KOPT-K1 (cell line): ENCODE measurements around the gene GOLGB1.

Experiments used
- H3K27ac ChIP-seq: fragments of 200-600 bp; sonication (generic); 2 replicates; pipeline ENCODE4 v1.5.1; 2016; ENCODE audit warnings: antibody characterized with exemption, mild to moderate bottlenecking, low read depth, low read length; ENCODE audit not compliant: poor library complexity, severe bottlenecking
- H3K36me3 ChIP-seq: fragments of 200-600 bp; sonication (generic); 2 replicates; pipeline ENCODE4 v1.5.1; 2017; ENCODE audit warnings: antibody characterized with exemption, mild to moderate bottlenecking, low read length, moderate library complexity; ENCODE audit not compliant: insufficient read depth
- H3K9me3 ChIP-seq: fragments of 200-600 bp; sonication (generic); 2 replicates; pipeline ENCODE4 v1.5.1; 2017; ENCODE audit warnings: antibody characterized with exemption, low read length, mild to moderate bottlenecking; ENCODE audit not compliant: insufficient read depth, poor library complexity, severe bottlenecking

Gene GOLGB1

DNA sequence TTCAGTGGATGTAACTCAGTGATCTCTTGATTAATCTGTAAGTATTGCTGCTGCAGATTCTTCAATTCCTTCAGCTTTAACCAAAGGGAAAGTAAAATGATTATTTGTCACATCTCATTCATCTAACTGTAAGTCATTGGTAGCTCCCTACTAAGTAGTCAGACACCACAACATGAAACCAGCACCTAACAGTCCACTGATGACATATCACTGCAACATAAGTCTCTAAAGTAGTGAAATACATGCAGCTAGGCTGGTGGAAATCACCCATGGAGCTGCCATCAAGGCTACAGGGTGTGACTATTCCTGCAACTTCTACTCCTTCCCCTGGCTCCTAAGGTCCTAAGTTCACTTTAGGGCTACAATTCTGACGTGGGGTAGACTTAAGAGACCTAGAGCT is 67.7 kb downstream of the GOLGB1 start:
- Histone ChIP-seq H3K9me3 (peaks cover 13% of the 10 kb centered on the region), H3K27ac (no peak overlapping the region), H3K36me3 (peaks cover 53% of the 10 kb centered on the region)

DNA sequence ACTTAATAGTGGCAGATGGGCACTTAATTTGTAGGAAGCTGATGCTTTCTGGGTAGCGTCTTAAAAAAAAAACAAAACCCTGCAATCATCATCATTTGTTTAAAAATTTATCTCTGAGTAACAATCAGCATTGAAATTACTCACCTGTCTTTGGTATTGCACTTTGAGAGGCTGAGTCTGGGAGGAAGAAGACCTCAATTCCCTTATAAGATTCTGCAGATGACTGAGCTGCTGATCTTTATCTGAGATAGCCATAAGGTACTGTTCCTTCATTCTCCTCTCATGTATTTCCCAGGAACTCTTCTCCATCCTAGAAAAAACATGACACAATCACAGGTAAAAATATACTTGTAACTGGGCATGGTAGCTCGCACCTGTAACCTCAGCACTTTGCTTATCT is 72.4 kb downstream of the GOLGB1 start:
- no peaks in the 10 kb centered on the region for H3K9me3 ChIP-seq
- H3K36me3 ChIP-seq = peaks cover 88% of the 10 kb centered on the region
- H3K27ac ChIP-seq = no peak overlapping the region

DNA sequence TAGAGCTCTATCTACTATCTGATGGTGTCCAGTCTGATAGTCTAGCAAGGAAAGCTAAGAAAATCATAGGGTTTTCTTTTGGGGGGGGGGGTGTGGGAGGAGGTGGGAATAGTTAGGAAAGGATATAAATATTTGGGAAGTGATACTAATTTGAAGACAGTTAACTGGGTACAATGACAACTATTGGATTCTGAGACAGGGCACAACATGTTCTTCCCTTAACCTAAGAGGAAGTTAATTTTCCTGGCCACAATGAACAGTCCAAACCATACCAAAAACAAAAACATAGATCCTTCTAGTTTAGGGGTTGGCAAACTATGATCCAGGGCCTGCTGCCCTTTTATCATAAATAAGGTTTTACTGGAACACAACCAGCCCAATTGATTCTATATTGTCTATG is 78.9 kb downstream of the GOLGB1 start:
- peaks cover 83% of the 10 kb centered on the region for H3K36me3 ChIP-seq
- no peak overlapping the region for H3K27ac ChIP-seq
- no peaks in the 10 kb centered on the region for H3K9me3 ChIP-seq

DNA sequence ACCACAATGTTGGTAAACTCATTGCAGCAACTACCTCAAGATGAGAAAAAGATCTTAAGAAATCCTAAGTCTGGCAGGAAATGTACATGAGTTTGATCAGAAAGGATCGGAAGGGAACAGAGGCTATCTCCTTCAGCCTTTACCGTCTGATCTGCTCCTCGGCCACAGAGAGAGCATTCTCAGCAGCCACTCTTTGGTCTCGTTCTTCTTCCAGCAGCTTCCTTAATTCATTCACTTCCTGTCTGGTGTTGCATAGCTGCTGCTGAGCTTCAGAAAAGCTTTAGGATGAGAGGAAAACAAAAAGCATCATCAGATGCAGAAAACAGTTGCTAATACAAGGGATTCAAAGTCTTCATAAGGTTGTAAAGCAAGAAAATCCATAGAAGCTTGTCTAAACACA is 82.2 kb downstream of the GOLGB1 start:
- Histone ChIP-seq H3K36me3 (peaks cover 83% of the 10 kb centered on the region), H3K27ac (no peak overlapping the region), H3K9me3 (no peaks in the 10 kb centered on the region)

DNA sequence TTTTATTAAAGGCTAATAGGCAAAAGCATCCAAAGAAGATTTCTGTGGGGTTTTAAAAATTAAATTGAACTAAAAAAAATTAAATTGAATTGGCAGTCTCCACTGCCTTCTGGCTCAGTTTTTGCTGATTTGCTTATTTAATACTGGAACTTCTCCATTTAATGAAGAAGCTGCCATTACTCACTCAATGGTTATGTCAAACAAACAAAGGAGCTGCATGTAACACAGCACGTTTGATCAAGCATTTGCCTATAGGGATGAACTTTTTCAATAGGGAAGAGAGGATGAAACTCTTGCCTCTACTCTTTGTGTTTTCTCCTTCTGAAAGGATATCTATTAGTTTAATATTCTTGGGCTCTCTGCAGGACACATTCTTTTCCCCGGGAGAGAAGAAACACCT is 84.1 kb downstream of the GOLGB1 start:
- H3K27ac ChIP-seq = no peak overlapping the region
- no peaks in the 10 kb centered on the region for H3K9me3 ChIP-seq
- H3K36me3 ChIP-seq = peaks cover 71% of the 10 kb centered on the region

DNA sequence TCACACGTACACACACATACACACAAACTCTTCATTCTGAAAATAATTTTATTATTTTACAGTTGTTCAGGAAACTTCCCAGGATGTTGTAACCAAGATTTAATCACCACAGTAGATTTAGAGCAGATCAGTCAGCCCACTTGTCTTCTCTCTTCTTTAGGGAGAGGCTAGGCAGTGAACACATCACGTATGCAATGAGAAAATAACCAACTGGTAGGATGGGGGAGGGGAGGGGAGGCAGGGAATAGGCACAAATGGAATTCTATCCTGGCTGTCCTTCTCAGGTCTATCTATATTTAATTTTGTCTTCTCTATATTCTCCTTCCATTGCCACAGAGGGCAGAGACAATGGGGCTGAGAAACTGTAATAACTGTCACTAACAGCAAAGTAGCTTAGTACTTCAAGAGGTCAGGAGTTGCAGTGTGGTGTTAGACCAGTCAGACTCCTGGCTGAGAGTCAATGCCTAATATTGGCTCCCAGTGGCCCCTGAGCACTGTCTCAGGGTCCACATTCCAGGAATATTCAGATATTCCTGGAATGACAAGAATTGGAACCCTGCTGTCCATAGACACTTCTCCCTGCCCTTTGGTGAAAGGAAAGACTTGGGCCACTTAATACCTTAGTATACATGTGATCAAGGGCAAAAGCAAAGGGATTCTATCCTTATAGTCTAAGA is 86.2 kb downstream of the GOLGB1 start:
- Histone ChIP-seq H3K27ac (no peak overlapping the region), H3K36me3 (peaks cover 69% of the 10 kb centered on the region), H3K9me3 (no peaks in the 10 kb centered on the region)

DNA sequence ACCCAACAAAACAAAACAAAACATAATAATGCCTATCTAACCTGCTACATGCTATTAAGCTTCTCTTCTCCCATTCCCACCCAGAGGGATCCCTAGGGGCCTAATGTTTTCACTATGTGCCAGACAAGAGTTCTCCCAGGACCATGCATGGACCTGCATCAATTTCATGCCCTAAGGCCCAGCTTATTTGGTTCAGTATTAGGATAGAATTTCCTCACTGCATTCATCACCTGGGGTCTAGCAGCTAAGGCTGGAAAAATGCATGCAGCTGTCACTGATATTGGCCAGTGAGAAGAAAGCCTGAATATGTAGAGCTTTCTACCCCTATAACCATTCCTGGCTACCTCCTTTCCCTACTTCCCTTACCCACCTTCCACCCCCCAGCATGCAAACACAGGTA is 86.8 kb downstream of the GOLGB1 start:
- Histone ChIP-seq H3K9me3 (no peaks in the 10 kb centered on the region), H3K36me3 (peaks cover 69% of the 10 kb centered on the region)

DNA sequence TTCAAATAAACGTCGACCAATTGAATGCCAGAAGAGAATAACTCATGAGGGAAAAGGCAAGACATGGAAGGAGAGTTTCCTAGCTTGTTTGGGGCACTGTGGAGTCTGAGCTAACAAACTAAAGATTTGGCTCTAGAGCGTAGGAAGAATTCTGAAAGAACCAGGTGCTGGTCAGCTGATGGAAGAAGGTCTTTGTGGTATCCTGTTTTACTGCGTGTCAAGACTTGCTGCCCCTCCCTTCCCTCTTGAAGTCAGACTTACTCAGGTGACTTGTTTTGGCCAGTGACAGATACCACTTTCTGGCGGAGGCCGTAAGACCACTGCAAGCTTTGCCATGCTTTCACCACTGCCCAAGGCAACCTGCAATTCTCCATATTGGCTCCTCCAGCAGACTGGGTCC is 88.2 kb downstream of the GOLGB1 start:
- peaks cover 69% of the 10 kb centered on the region for H3K36me3 ChIP-seq
- no peaks in the 10 kb centered on the region for H3K9me3 ChIP-seq
- peak overlapping the region; percentile 69 for H3K27ac ChIP-seq

More for the DNA sequence above, 86.8 kb downstream of the GOLGB1 start:
- H3K27ac ChIP-seq = no peak overlapping the region

DNA sequence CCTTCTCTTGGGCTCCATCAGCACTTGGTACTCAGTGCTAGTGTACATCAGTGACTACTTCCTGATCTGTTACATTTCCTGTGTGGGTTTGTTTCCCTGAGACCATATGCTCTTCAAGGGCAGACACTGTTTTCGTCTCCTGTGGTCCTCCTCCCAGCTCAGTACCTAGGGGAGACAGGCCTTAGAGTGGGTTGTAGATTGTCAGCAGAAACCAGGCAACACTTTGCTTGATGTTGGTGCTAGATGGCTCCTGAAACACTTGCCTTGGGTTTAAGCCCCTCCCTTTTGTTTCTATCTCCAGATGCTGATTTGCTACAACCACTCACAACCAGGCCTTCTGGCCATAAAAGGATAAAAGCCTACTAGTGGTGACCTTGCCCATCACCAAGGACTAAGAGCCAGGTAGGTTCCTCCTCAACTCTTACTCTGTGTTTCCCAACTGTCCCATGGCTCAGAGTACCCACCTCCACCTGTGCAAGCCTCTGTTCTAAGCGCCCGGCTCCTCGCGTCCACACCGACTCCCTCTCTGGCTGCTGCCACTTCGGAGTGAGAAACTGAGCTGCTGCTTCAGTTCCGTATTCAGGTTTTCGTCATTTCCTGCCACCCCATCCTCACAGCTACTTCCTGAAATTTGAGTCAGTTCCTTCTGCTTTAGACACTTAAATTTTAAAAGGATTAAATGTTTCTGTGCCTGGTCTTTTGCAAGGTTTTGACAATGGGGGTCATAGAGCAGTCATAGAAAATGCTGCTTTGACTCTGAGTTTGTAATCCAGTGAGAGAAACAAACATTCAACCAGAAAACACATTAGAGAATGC is 89.0 kb downstream of the GOLGB1 start, which contains the start of gene HCLS1:
Gene HCLS1, minus strand, starts transcription at position 548 of the 816 bp plus-strand sequence. CDS start 2,556 bp downstream, outside the sequence.
- peak within 1 kb of the TSS; percentile 69 for H3K27ac ChIP-seq
- no peaks in the 10 kb centered on the region for H3K9me3 ChIP-seq
- peaks cover 68% of the 10 kb centered on the region for H3K36me3 ChIP-seq

DNA sequence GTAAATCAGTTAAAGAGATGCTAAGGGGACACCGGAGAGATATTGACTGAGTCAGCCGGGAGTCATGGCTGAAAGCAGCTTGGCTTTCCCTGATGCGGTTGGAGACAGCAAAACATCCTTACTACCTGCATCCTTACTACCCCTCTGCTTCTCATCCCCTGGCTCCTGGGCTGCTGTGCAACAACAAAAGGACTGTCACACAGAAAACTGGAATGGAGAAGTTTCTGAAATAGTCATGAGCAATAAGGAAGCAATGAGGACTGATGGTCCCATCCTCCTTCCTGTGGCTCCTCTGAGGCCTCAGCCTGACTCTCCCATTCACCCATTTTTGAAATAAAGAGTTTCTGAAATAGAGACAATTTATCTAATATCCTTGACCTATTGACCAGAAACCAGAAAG is 90.0 kb downstream of the GOLGB1 start:
- Histone ChIP-seq H3K9me3 (no peaks in the 10 kb centered on the region), H3K27ac (peak overlapping the region; percentile 69), H3K36me3 (peaks cover 58% of the 10 kb centered on the region)

DNA sequence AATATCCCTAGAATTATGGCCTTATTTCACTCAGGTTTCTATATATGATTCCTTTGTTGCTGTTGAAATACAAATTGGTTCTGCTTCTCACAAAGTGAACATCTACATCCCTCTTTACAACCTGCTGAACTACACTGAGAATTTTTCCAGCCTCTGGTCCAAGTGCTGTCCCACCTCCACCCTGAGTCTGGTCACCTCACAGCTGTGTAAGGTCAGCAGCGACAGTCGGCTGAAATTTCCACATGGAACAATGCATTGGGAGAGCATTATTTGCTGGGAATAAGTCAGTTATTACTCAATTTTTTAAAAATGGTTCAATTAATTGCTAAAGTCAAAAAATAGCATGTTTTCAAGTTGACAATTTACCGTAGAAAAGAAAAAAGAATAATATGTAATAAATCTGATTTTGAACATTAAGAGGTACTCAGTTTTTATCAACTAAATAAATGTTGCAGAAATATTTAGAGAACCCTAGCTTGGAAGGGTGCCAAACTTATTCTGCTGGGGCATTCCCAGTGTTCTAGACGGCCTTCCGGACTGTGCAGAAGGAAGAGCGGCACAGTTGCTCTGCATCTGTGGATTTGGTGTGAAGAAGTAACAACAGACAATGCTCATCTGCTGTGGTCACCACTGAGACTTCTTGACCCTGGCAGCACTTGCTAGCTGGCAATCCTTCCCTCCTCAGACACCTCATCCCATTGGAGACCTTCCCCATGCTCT is 90.7 kb downstream of the GOLGB1 start:
- Histone ChIP-seq H3K27ac (no peak overlapping the region), H3K9me3 (no peaks in the 10 kb centered on the region), H3K36me3 (peaks cover 56% of the 10 kb centered on the region)

DNA sequence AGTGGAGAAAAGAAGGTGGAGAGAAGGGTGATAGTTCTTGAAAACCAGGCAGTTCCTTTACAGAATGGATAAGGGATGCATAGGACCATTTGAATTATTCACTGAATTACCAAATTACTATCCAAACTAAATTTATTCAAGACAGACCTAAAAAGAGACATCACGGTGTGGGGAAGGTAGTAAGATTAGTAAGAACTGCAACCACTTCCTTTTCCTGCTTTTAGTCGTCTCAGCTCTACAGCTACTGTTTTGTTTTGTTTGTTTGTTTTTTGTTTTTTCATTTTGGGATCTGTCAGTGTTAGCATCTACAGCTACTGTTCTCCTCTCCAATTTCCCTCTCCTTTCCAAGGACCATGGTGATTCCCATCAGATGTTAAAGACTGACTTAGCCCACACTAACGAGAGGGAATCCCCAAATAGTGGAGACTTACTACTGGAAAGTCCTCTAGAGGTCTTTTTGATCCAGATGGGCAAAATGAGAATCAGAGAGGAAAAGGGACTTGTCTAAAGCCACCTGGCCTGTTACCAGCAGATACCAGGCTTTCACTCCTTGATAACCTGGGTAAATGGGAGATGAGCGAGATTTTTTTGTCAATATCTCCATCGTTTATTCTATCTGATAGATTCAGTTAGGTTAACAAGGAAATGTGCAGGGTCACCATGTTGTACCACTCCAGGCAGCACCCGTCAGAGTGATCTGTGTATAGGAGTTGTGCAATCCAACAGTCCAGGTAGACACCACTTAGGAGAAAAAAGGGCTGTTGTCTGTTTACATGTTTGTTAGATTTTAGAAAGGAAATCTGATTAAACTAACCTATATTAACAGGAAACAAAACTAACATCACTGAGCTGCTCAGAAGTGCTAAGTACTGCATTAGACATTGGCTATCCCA is 94.8 kb downstream of the GOLGB1 start:
- Histone ChIP-seq H3K9me3 (no peaks in the 10 kb centered on the region), H3K36me3 (peaks cover 83% of the 10 kb centered on the region), H3K27ac (peak overlapping the region; percentile 52)

DNA sequence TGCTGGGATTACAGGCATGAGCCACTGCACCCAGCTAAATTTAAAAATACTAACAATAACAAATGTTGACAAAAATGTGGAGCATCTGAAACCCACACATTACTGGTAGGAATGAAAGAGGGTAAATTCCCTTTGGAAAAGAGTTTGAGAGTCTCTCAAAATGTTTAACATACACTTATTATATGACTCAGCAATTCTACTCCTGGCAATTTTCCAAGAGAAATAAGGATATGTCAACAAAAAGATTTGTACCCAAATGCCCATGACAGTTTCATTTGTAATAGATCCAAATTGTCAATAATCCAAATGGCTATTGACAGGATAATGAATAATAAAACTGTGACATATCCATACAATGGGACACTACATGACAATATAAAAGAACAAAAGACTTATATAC is 97.9 kb downstream of the GOLGB1 start:
- H3K27ac ChIP-seq = no peak overlapping the region
- H3K9me3 ChIP-seq = no peaks in the 10 kb centered on the region
- H3K36me3 ChIP-seq = peaks cover 81% of the 10 kb centered on the region

DNA sequence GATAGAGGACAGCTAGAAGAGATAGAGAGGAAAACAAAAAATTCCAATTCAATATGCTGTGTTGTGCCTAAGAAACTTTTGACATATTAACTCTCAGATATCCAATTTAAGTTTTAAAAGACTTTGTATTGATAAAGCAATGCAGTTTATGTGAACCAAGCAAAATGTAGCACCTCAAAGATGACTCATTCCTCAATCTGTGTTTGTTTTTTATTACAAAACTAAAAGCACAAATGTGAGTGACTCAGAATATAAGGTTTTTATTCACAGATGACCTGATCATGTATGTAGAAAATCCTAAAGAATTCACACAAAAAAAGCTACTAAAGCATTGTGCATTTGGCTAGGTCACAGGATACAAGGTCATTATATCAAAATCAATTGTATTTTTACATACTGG is 99.9 kb downstream of the GOLGB1 start:
- Histone ChIP-seq H3K9me3 (no peaks in the 10 kb centered on the region), H3K36me3 (peaks cover 81% of the 10 kb centered on the region), H3K27ac (no peak overlapping the region)
